ENCODE measurements around the gene KIAA1549.

DNA sequence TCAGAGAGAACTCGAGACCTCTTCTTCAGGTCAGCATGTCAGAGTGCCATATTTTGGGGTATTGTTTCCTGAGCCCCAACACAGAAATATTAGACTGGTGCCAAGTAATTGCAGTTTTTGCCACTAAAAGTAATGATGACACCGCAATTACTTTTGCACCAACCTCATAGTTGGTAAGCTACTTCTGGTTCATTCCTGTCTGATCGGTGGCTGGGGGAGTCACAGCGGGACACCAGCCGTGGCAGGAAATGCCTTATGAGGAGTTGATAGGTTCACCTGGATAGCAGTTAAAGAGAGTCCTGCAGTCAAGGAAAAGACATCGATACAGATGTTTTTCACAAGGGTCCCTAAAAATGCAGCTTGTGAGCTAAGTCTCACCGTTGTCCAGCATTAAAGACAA is 159.3 kb downstream of the KIAA1549 start:
- TF ChIP-seq, protein P1, sequence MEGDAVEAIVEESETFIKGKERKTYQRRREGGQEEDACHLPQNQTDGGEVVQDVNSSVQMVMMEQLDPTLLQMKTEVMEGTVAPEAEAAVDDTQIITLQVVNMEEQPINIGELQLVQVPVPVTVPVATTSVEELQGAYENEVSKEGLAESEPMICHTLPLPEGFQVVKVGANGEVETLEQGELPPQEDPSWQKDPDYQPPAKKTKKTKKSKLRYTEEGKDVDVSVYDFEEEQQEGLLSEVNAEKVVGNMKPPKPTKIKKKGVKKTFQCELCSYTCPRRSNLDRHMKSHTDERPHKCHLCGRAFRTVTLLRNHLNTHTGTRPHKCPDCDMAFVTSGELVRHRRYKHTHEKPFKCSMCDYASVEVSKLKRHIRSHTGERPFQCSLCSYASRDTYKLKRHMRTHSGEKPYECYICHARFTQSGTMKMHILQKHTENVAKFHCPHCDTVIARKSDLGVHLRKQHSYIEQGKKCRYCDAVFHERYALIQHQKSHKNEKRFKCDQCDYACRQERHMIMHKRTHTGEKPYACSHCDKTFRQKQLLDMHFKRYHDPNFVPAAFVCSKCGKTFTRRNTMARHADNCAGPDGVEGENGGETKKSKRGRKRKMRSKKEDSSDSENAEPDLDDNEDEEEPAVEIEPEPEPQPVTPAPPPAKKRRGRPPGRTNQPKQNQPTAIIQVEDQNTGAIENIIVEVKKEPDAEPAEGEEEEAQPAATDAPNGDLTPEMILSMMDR (IDR thresholded peaks at IDR 0.05; ENCODE audit: low read depth, low read length): no peak
- no peak for TF ChIP-seq EZH2phosphoT487 (IDR thresholded peaks at IDR 0.05; ENCODE audit: low read depth)

Data from OCI-LY3 (cell line).